Neuron (in vitro differentiated cells): Measurements from ENCODE around the gene HMGN1.
"Not testable (repeated sequence)": the region's sequence is repeated elsewhere in the genome, so short reads cannot be mapped to it uniquely, and the experiment has no call there.

Experiments
- H2AFZ ChIP-seq: one replicate; pipeline ENCODE4 v1.6.1; 2013; ENCODE audit warnings: low read depth, mild to moderate bottlenecking, inconsistent platforms, low read length, moderate library complexity
- H3K27me3 ChIP-seq: one replicate; pipeline ENCODE4 v1.6.1; 2013; ENCODE audit warnings: low read length; ENCODE audit not compliant: insufficient read depth
- H3K36me3 ChIP-seq: one replicate; pipeline ENCODE4 v1.6.1; 2013; ENCODE audit warnings: low read length; ENCODE audit not compliant: insufficient read depth
- H3K4me1 ChIP-seq: one replicate; pipeline ENCODE4 v1.6.1; 2013; ENCODE audit warnings: low read length; ENCODE audit not compliant: insufficient read depth
- H3K4me3 ChIP-seq: 2 replicates; pipeline ENCODE4 v1.5.1; 2013; ENCODE audit warnings: mild to moderate bottlenecking, low read length, moderate library complexity
- H3K9me3 ChIP-seq: one replicate; pipeline ENCODE4 v1.6.1; 2013; ENCODE audit warnings: low read length

The HMGN1 gene

DNA sequence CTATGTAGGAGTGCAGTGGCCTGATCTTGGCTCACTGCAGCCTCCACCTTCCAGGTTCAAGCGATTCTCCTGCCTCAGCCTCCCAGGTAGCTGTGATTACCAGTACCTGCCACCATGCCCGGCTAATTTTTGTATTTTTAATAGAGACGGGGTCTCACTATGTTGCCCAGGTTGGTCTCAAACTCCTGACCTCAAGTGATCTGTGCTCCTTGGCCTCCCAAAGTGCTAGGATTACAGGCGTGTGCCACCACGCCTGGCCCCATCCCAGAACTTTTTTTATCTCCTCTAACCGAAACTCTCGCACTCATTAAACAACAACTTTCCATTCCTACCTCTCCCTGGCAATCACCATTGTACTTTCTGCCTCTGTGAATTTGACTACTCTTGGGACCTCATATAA is 33.2 kb upstream of the HMGN1 start:
- H2AFZ ChIP-seq, H3K4me3 ChIP-seq, H3K9me3 ChIP-seq, H3K27me3 ChIP-seq, H3K36me3 ChIP-seq: not testable (repeated sequence)
- H3K4me1 ChIP-seq: peaks cover 11% of the 10 kb centered on the region

GRCh38 chr21:39381009-39381408 is 32.1 kb upstream of the HMGN1 start:
- Histone ChIP-seq H3K27me3 (no peaks in the 10 kb centered on the region), H3K4me1 (peaks cover 11% of the 10 kb centered on the region), H3K9me3 (no peaks in the 10 kb centered on the region), H3K4me3 (peak overlapping the region; percentile 96), H2AFZ (no peak overlapping the region), H3K36me3 (peaks cover 8% of the 10 kb centered on the region)

DNA sequence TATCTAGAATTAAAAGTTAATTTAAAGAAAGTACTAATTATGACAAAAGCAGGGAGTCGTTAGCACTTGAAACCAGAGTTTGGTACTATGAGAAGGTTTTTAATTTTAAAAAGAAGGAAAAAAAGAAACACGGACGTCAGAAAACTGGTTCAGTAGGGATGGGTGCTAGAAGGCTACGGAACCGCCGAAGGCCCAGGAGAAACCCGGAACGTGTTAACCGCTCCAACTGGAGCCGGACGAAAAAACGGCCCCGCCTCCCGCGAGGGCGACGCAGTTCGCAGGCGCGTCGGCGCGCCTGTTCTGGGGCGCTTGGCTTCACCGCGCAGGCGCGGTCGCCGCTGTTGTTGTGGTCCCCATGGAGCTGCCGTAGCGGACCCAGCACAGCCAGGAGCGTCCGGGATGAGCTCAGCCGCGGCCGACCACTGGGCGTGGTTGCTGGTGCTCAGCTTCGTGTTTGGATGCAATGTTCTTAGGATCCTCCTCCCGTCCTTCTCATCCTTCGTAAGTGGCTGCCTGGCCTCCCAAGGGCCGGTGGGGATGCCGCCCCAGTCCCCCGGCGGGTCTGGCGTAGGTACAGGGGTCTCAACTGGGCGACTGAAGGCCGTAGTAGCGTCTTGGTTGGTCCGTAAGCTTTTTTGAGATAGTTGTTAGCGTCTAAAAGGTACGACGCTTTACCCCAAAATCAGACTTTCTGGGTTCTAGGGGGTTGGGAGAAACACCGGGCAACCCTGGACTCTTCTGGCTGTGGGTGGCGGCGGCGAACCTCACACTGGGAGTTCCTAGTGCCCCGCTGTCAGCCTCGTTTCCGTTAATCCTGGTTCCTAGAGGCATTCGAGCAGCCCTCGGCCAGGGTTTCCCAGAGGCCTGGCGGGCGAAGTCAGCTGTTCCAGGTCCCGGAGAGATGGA is 31.4 kb upstream of the HMGN1 start:
- Histone ChIP-seq H3K9me3 (no peaks in the 10 kb centered on the region), H3K4me3 (peak overlapping the region; percentile 96), H3K36me3 (peaks cover 4% of the 10 kb centered on the region), H3K27me3 (no peaks in the 10 kb centered on the region), H2AFZ (peak overlapping the region; percentile 78), H3K4me1 (peaks cover 11% of the 10 kb centered on the region)

- Histone ChIP-seq H3K9me3 (no peaks in the 10 kb centered on the region), H3K4me1 (peaks cover 17% of the 10 kb centered on the region), H2AFZ (no peak overlapping the region), H3K4me3 (no peak overlapping the region), H3K36me3 (no peaks in the 10 kb centered on the region), H3K27me3 (no peaks in the 10 kb centered on the region)
Measured at GRCh38 chr21:39377444-39378050, 28.7 kb upstream of the HMGN1 start.

- H3K4me3 ChIP-seq: no peak overlapping the region
- H3K9me3 ChIP-seq: no peaks in the 10 kb centered on the region
- H3K36me3 ChIP-seq: no peaks in the 10 kb centered on the region
- H3K4me1 ChIP-seq: peaks cover 8% of the 10 kb centered on the region
- H3K27me3 ChIP-seq: no peaks in the 10 kb centered on the region
- H2AFZ ChIP-seq: no peak overlapping the region
Measured at GRCh38 chr21:39375446-39375845, 26.6 kb upstream of the HMGN1 start.

DNA sequence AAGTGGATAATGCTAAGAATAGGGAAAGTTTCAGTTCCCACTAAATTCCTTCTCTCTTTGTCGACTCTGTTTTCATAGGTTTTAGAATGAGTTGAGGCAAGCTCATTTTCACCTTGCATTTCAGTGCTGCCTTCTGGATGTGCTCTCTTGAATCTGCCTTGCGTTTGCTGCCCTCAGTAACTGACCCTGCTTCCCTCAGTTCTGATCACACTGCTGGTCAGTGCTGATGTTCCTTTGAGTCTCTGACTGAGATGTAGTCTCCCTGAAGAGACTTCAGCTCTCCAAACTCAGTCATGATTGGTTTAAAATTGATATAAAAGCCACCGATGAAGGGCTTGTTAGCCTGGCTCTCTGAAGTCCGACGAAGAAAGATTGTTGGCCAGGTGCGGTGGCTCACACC is 25.2 kb upstream of the HMGN1 start:
- H2AFZ ChIP-seq: peak overlapping the region; percentile 90
- H3K4me3 ChIP-seq: no peak overlapping the region
- H3K9me3 ChIP-seq: no peaks in the 10 kb centered on the region
- peaks cover 6% of the 10 kb centered on the region for H3K4me1 ChIP-seq
- no peaks in the 10 kb centered on the region for H3K36me3 ChIP-seq
- no peaks in the 10 kb centered on the region for H3K27me3 ChIP-seq

GRCh38 chr21:39373634-39374033 is 24.7 kb upstream of the HMGN1 start:
- Histone ChIP-seq H3K4me3 (no peak overlapping the region), H3K9me3 (no peaks in the 10 kb centered on the region), H3K36me3 (no peaks in the 10 kb centered on the region), H3K4me1 (peaks cover 6% of the 10 kb centered on the region), H2AFZ (peak overlapping the region; percentile 90), H3K27me3 (no peaks in the 10 kb centered on the region)

DNA sequence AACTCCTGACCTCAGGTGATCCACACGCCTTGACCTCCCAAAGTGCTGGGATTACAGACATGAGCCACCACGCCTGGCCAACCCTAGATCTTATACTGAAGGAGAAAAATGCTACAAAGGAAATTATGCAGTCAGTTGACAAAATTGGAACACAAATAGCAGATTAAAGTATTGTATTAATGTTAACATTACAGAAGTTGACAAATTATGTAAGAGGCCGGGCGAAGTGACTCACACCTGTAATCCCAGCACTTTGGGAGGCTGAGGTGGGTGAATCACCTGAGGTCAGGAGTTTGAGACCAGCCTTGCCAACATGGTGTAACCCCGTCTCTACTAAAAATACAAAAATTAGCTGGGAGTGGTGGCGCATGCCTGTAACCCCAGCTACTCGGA is 21.0 kb upstream of the HMGN1 start:
- H2AFZ ChIP-seq, H3K4me1 ChIP-seq, H3K4me3 ChIP-seq, H3K27me3 ChIP-seq, H3K36me3 ChIP-seq, H3K9me3 ChIP-seq: not testable (repeated sequence)

- Histone ChIP-seq H3K4me3 (no peak overlapping the region), H2AFZ (no peak overlapping the region), H3K9me3 (no peaks in the 10 kb centered on the region), H3K4me1 (no peaks in the 10 kb centered on the region), H3K36me3 (no peaks in the 10 kb centered on the region), H3K27me3 (no peaks in the 10 kb centered on the region)
Measured at GRCh38 chr21:39367783-39368182, 18.9 kb upstream of the HMGN1 start.

DNA sequence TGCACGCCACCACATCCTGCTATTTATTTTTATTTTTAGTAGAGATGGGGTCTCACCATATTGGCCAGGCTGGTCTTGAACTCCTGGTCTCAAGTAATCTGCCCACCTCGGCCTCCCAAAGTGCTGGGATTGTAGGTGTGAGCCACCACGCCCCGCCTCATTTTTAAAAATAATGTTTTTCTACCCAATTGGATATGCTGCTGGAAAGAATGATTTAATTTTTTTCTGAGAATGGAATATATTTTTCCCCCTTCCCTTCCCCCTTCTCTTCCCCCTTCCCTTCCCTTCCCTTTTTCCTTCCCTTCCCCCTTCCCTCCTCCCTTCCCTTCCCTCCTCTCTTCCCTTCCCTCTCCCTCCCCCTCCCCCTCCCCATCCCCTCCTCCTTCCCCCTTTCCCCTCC is 17.7 kb upstream of the HMGN1 start:
- Histone ChIP-seq H3K4me1 (no peaks in the 10 kb centered on the region), H3K9me3 (no peaks in the 10 kb centered on the region), H3K27me3 (no peaks in the 10 kb centered on the region), H3K4me3 (no peak overlapping the region), H3K36me3 (no peaks in the 10 kb centered on the region), H2AFZ (no peak overlapping the region)

- no peaks in the 10 kb centered on the region for H3K9me3 ChIP-seq
- H3K4me3 ChIP-seq: no peak overlapping the region
- no peaks in the 10 kb centered on the region for H3K27me3 ChIP-seq
- H3K36me3 ChIP-seq: no peaks in the 10 kb centered on the region
- H2AFZ ChIP-seq: no peak overlapping the region
- H3K4me1 ChIP-seq: no peaks in the 10 kb centered on the region
Measured at GRCh38 chr21:39364949-39365348, 16.1 kb upstream of the HMGN1 start.

DNA sequence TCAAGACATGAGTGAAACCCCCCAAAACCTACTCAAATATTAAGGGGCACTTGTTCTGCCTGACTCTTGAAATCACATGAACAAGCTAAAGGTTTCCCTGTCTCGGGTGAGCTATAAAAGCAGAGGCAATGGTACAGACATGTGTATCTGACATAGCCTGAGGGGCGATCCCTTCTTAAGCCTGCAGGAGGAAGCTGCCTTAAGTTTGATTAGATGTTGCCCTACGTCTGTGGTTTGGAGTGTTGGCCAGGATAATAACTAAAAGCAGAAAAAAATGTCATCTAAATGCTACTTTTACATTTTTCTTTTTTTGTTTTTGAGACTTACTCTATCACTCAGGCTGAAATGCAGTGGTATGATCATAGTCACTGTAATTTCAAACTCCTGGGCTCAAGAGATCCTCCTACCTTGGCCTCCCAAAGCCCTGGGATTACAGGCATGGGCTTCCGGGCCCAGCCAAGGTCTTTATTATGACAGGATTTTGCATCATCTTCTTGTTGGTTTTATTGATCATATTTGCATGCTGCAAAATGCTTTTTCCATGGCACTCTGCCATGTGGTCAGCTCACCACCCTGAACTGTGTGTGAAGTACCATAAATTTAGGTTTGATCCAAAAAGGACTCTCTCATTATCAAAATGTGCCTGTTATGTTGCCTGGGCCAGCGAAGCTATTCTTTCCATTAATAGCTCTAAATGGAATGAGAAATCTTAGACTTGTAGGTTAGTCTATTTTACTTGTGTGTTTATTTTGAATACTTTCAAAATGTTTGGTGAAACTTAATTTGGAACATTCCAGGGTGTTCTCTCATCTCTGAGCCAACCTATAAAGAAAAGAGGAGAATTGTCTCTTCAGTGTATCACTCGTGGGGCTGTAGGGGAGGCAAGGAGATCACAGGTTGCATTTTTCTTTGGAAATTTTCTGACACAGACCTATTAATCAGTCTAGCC is 15.0 kb upstream of the HMGN1 start:
- Histone ChIP-seq H2AFZ (no peak overlapping the region), H3K27me3 (no peaks in the 10 kb centered on the region), H3K4me1 (no peaks in the 10 kb centered on the region), H3K4me3 (no peak overlapping the region), H3K36me3 (no peaks in the 10 kb centered on the region), H3K9me3 (no peaks in the 10 kb centered on the region)

DNA sequence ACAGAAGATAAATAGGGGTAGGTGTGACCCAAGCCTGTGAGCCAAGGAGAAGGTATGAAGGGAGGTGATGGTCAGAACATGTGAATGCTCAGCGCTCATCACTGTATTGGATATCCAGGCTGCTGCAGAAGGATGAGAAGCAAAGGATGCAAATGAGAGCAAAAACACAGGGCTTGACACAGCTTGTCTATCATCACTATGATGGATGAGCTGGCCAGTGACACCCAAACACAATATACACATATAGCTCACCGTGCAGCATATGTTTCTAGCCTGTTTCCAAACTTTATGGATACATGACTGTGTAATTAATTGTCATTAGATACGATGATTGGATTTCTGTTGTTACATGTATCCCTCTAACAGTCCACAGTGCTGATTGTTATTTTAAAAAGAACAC is 13.8 kb upstream of the HMGN1 start:
- no peak overlapping the region for H2AFZ ChIP-seq
- H3K4me1 ChIP-seq: no peaks in the 10 kb centered on the region
- no peak overlapping the region for H3K4me3 ChIP-seq
- H3K27me3 ChIP-seq: no peaks in the 10 kb centered on the region
- H3K9me3 ChIP-seq: no peaks in the 10 kb centered on the region
- H3K36me3 ChIP-seq: no peaks in the 10 kb centered on the region
